Measurements from ENCODE around the gene SMIM10L2A.
"Not testable (repeated sequence)": the region's sequence is repeated elsewhere in the genome, so short reads cannot be mapped to it uniquely, and the experiment has no call there.

SMIM10L2A gene

GRCh38 chrX:135423173-135423864 lies 1.6 kb downstream of the SMIM10L2A start:
- not testable (repeated sequence) for DNase-seq

- DNase-seq: no peak
Measured at GRCh38 chrX:135424469-135424868, 2.7 kb downstream of the SMIM10L2A start.

- no peak for DNase-seq
Measured at GRCh38 chrX:135425026-135425965, 3.6 kb downstream of the SMIM10L2A start.

GRCh38 chrX:135429429-135429828 lies 7.7 kb downstream of the SMIM10L2A start:
- DNase-seq: no peak

- no peak for DNase-seq
Measured at GRCh38 chrX:135431886-135432285, 10.1 kb downstream of the SMIM10L2A start.

GRCh38 chrX:135432453-135432852 lies 10.7 kb downstream of the SMIM10L2A start:
- no peak for DNase-seq

- DNase-seq: no peak
Measured at GRCh38 chrX:135432881-135433521, 11.3 kb downstream of the SMIM10L2A start.

GRCh38 chrX:135433531-135434257 lies 11.9 kb downstream of the SMIM10L2A start:
- DNase-seq: no peak

- DNase-seq: no peak
Measured at GRCh38 chrX:135434258-135435138, 12.8 kb downstream of the SMIM10L2A start.

- no peak for DNase-seq
Measured at GRCh38 chrX:135435139-135435922, 13.6 kb downstream of the SMIM10L2A start.

- no peak for DNase-seq
Measured at GRCh38 chrX:135435933-135436332, 14.2 kb downstream of the SMIM10L2A start.

- DNase-seq: no peak
Measured at GRCh38 chrX:135436456-135436855, 14.7 kb downstream of the SMIM10L2A start.

GRCh38 chrX:135436966-135437866 lies 15.5 kb downstream of the SMIM10L2A start:
- no peak for DNase-seq

- no peak for DNase-seq
Measured at GRCh38 chrX:135437867-135438733, 16.4 kb downstream of the SMIM10L2A start.

- no peak for DNase-seq
Measured at GRCh38 chrX:135438734-135439043, 16.9 kb downstream of the SMIM10L2A start.

- no peak for DNase-seq
Measured at GRCh38 chrX:135449637-135450550, 28.1 kb downstream of the SMIM10L2A start.

- no peak for DNase-seq
Measured at GRCh38 chrX:135453381-135453780, 31.6 kb downstream of the SMIM10L2A start.

- DNase-seq: no peak
Measured at GRCh38 chrX:135454816-135455215, 33.1 kb downstream of the SMIM10L2A start.

Measured in inflammatory macrophage treated with lipopolysaccharide for 4 hours (primary cell).